Activated CD4-positive, alpha-beta T cell treated with anti-CD3 and anti-CD28 coated beads, Interleukin-2, amount 50 U/mL, for 1 hour (primary cell): Measurements from ENCODE around the gene PTPRN2.
"Not testable (repeated sequence)": the region's sequence is repeated elsewhere in the genome, so short reads cannot be mapped to it uniquely, and the experiment has no call there.

Source experiments
- DNase-seq: peaks from one replicate; pipeline ENCODE4 v3.0.0-alpha.2; 2020

The PTPRN2 gene

GRCh38 chr7:158313931-158314330 is 273.7 kb downstream of the PTPRN2 start:
- DNase-seq, result no peak

GRCh38 chr7:158312789-158313188 is 274.8 kb downstream of the PTPRN2 start:
- DNase-seq, result no peak

DNA sequence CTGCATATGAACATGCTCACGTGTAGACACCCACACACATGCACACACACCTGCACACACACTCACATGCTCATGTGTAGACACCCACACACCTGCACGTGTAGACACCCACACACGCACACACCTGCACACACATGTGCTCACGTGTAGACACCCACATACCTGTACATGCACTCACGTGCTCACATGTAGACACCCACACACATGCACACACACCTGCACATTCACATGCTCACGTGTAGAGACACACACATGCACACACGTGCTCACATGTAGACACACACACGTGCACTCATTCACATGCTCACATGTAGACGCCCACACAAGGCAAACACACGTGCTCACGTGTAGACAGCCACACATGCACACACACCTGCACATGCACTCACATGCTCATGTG is 275.8 kb downstream of the PTPRN2 start:
- DNase-seq, result no peak

- no peak for DNase-seq
These were observed 276.5 kb downstream of the PTPRN2 start for GRCh38 chr7:158310924-158311666.

DNA sequence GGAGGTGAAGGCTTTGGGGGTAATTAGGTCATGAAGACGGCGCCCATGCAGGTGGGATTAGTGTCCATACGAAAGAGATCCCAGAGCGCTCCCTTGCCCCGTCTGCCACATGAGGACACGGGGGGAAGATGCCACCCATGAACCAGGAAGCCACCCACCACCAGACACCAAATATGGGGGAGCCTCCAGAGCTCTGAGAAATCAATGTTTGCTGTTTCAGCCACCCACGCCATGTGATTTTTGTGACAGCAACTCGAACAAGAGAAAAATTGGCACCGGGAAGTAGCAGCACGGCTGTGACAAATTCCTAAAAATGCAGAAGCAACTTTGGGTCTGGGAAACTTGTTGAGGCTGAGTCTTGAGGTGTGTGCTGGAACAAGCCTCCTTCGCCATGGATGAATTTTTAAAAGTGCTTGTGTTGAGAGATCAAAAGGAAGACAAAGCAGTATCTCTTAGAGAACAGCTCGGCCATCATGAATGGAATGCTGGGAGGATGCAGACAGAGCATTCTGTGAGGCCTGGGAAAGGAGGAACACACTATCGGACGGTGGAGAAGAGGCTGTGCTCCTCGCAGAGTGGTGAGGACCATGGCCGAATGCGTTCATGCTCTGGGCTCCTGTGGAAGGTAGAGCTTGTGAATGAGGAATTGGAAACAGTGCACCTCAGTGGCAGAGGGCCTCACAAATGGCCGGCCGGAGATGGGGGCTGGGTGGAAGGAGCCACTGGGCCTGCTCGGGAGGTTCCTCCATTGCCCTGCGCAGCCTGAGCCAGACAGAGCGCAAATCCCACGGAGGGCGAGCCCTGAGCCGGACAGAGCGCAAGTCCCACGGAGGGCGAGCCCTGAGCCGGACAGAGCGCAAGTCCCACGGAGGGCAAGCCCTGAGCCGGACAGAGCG is 277.5 kb downstream of the PTPRN2 start:
- no peak for DNase-seq

DNA sequence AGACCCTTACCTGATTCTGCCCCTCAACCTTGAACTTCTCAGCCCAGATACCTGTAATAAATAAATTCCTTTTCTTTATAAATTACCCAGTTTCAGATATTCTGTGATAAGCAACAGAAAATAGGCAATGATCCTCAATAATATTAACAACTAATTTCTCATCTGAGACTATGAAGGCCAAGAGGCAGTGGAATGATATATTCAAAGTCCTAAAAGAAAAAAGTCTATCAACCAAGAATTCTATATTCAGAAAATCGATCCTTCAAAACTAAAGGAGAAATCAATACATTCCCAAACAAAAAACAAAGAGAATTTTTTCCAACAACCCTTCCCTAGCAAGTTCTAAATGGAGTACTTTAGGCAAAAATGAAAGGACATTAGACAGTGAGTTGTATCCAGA is 279.6 kb downstream of the PTPRN2 start:
- no peak for DNase-seq

- not testable (repeated sequence) for DNase-seq
These were observed 283.6 kb downstream of the PTPRN2 start for GRCh38 chr7:158304072-158304471.

GRCh38 chr7:158303121-158303520 is 284.5 kb downstream of the PTPRN2 start:
- DNase-seq, result no peak

GRCh38 chr7:158302274-158303070 is 285.2 kb downstream of the PTPRN2 start:
- no peak for DNase-seq

DNA sequence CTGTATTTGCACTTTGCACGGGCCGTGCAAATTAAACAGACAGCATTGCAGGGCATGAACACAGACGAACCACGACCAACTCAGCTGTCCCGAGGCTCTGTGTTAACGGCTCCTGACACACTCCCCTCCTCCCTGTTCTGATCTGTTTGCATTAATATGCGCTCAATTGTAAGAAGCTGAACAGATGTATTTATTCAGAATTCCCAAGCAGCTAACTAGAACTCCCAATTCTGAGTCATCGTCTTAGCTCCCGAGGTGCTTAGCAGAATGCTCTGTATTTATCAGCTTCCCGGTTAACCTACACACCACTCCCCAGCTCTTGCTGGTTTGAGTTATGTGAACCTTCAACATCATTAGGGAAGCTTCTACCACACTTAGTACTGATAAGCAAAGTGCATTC is 286.4 kb downstream of the PTPRN2 start:
- DNase-seq, result no peak

DNA sequence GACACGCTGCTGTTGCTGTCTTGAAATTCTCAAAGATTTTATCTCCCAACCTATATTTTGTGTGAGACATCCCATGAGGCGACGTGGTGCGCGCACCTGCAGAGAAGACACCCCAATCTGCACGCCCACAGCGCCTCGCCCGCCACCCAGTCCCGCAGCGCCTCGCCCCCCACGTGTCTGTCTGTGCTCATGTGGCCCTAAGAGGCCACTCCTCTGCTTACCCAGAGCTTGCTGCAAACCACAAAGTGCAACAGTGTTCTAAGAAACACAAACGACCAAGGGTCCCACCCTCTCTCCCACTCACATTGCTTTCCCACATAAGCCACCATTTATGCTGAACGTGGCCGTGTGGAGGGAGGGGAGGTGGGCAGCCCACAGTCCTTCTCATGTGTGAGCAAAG is 287.2 kb downstream of the PTPRN2 start:
- no peak for DNase-seq

- DNase-seq, result no peak
These were observed 288.0 kb downstream of the PTPRN2 start for GRCh38 chr7:158299607-158300006.

DNA sequence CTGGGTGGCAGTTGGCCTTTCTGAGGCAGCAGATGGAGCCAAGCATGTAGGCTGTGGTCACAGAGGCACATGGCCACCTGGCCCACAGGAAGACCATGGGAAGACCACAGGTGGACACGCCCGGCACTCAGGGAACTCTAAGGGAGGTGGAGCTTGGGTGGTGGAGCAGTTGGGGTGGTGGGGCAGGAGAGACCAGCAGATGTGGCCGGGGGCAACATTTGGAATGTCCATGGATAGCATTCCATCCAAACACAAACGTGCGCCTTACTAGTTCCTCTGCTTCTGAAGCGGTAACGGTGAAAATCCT is 290.9 kb downstream of the PTPRN2 start:
- no peak for DNase-seq

- DNase-seq, result no peak
These were observed 291.4 kb downstream of the PTPRN2 start for GRCh38 chr7:158295966-158296797.

DNA sequence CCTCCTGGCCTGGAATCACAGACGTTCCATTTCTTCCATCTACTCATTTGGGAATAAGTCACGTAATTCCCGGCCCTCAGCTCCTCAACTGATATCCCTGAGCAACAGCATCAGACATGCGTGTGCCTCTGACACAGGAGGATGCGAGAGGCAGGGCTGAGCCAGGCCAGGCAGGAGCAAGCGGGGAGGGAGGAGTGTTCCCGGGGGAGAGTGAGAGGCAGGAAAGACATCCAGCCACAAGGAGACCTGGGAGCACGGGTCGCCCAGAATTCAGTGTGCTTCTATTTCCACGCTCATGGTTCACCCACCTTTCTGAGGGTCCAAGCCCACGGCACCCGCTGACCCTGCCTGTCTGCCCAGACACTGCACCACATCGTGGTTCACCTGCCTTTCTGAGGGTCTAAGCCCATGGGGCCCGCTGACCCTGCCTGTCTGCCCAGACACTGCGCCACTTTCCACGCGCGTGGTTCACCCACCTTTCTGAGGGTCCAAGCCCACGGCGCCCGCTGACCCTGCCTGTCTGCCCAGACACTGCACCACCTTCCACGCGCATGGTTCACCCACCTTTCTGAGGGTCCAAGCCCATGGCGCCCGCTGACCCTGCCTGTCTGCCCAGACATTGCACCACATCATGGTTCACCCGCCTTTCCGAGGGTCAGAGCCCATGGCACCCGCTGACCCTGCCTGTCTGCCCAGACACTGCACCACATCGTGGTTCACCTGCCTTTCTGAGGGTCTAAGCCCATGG is 293.0 kb downstream of the PTPRN2 start:
- not testable (repeated sequence) for DNase-seq

DNA sequence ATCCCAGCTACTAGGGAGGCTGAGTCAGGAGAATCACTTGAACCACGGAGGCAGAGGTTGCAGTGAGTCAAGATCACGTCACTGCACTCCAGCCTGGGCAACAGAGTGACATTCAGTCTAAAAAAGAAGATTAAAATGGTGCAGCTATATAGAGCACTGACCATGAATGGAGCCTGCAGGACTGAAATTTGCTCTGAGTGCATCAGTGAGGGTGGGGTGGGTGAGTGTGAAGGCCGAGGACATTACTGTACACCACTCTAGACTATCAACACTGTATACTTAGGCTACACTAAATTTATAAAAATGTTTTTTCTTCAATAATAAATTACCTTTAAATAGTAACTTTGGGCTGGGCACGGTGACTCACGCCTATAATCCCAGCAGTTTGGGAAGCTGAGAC is 294.7 kb downstream of the PTPRN2 start:
- DNase-seq, result no peak

DNA sequence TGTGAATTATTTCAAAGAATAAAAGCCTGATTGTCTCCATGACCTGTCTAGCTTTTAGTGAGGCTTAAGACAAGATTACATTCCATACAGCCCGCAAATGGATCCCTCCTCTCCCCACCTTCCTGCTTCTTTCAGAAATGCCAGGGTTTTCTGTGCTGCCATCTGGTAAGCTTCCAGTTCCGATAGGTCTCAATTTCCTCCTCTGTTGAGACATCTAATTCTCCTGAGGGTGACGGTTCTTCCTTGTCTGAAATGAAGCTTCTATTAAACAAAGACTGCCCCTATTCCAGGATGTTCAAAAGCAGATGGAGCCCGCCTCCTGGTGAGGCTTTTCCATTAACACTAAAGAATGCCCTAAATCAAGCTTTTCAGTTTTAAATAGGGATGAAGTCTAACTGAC is 295.6 kb downstream of the PTPRN2 start:
- DNase-seq, result no peak

DNA sequence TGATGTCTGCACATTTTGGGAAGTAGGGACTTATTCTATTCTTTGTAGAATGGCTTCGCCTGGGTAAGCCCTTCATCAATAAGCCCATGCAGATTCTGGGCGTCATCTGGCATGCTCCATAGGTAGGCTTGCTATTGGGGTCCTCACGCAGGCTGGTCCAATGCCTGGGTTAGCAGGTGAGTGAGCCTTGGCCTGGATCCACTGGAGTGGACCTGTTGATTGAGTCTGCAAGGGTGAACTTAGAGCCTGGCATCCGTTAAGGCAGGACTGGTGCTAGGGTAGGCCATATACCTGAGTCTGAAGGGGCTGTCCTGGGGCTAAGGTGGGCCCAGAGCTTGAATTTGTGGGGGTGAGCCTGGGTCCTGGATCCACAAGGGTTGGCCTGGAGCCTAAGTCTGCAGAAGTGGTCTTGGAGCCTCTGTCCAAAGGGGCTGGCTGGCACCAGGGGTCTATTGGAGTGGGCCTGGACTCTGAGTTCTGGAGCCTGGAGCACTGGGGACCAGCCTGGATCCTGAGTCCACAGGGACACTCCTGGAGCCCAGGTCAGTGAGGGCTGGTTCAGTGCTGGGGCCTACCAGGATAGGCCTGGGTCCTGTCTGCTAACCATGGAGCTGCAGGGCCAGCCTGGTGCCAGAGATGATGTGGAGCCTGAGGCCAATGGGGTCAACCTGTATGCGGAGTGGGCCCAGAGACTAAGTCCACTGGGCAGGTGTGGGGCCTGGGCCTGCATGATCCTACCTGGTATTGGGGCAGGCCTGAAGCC is 297.7 kb downstream of the PTPRN2 start:
- DNase-seq, result no peak

DNA sequence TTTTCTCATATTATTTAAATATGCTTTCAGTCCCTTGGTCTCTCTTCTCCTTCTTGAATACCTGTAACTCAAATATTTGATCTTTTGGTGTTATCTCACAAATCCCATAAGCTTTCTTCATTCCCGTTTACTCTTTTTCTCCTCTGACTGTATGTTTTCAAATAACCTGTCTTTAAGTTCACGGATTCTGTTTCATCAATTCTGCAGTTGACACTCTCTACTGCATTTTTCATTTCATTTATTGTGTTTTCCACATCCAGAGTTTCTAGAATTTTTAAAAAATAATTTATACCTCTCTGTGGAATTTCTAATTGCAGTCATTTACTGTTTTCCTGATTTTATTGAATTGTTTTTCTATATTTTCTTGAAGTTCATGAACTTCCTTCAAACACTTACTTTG is 298.4 kb downstream of the PTPRN2 start:
- DNase-seq, result no peak

- DNase-seq, result no peak
These were observed 301.4 kb downstream of the PTPRN2 start for GRCh38 chr7:158286210-158286609.

- DNase-seq, result no peak
These were observed 302.2 kb downstream of the PTPRN2 start for GRCh38 chr7:158285383-158285770.
